Erythroblast (primary cell): ENCODE data around the gene MICAL2.

Experiments
- GATA1 ChIP-seq: IDR thresholded peaks from 2 replicates; pipeline ENCODE4 v1.6.1; 2011; ENCODE audit warnings: low read depth, mild to moderate bottlenecking, control low read depth, low read length, moderate library complexity
- POLR2A ChIP-seq: IDR thresholded peaks from 2 replicates; pipeline ENCODE4 v1.6.1; 2011; ENCODE audit warnings: mild to moderate bottlenecking, low read length

- TF ChIP-seq POLR2A (no peak), GATA1 (no peak)
Observed at GRCh38 chr11:12092714-12093113, 17.7 kb upstream of the MICAL2 start.
